ENCODE data around the gene AFMID. TPM values are rescaled to one million over a fixed set of nuclear protein-coding genes. Genes with fewer than 3 reads are reported as not detected.
A peak's percentile ranks its signal among the peaks of the same experiment; 100 is the strongest.

Gene AFMID
- total RNA-seq, 4 donors from 2014 or later: 33.7 to 82.4 (median 60.4) TPM

- 77% methylated on average over 18 of the region's 20 CpGs; no CpG with 5 or more reads in 1 of the 2 donors for WGBS, 2 donors (ENCODE audit: low coverage in 1 of 2)
- H3K4me1 ChIP-seq: peaks cover 0 to 30% (median 24%) of the 10 kb centered on the region in 4 donors
- H3K27me3 ChIP-seq: peaks cover 3% of the 10 kb centered on the region
- in situ Hi-C loops (cut with MboI; ENCODE audit: low pct_ligation_motif_present in 1 of 4, low pct_unique_long_range_greater_than_20kb in 1 of 4, low sequenced_read_pairs in 3 of 4) (loop anchor here in 3 of 4 donors (10.0 kb wide), 2 partner anchors 135 to 145 kb away; no protein-coding TSS in a partner anchor), intact Hi-C loops (cut with DNase I; ENCODE audit: low total_unique reads) (loop anchor here (10.0 kb wide), 1 partner anchor 135 kb away; no protein-coding TSS in a partner anchor)
- H3K27ac ChIP-seq: no peak overlapping the region
- no peaks in the 10 kb centered on the region for H3K9me3 ChIP-seq
- no peak for DNase-seq
- no peak overlapping the region for H3K4me3 ChIP-seq
- H3K36me3 ChIP-seq: no peaks in the 10 kb centered on the region
- no peak for TF ChIP-seq EP300 (IDR thresholded peaks at IDR 0.05; ENCODE audit: low read depth)
- TF ChIP-seq POLR2A (IDR thresholded peaks at IDR 0.05): no peak
- TF ChIP-seq POLR2AphosphoS5 (IDR thresholded peaks at IDR 0.05): no peak
- TF ChIP-seq, protein P1, sequence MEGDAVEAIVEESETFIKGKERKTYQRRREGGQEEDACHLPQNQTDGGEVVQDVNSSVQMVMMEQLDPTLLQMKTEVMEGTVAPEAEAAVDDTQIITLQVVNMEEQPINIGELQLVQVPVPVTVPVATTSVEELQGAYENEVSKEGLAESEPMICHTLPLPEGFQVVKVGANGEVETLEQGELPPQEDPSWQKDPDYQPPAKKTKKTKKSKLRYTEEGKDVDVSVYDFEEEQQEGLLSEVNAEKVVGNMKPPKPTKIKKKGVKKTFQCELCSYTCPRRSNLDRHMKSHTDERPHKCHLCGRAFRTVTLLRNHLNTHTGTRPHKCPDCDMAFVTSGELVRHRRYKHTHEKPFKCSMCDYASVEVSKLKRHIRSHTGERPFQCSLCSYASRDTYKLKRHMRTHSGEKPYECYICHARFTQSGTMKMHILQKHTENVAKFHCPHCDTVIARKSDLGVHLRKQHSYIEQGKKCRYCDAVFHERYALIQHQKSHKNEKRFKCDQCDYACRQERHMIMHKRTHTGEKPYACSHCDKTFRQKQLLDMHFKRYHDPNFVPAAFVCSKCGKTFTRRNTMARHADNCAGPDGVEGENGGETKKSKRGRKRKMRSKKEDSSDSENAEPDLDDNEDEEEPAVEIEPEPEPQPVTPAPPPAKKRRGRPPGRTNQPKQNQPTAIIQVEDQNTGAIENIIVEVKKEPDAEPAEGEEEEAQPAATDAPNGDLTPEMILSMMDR (IDR thresholded peaks at IDR 0.05): no peak
Measured at GRCh38 chr17:78249818-78250806, 63.0 kb downstream of the AFMID start.

DNA sequence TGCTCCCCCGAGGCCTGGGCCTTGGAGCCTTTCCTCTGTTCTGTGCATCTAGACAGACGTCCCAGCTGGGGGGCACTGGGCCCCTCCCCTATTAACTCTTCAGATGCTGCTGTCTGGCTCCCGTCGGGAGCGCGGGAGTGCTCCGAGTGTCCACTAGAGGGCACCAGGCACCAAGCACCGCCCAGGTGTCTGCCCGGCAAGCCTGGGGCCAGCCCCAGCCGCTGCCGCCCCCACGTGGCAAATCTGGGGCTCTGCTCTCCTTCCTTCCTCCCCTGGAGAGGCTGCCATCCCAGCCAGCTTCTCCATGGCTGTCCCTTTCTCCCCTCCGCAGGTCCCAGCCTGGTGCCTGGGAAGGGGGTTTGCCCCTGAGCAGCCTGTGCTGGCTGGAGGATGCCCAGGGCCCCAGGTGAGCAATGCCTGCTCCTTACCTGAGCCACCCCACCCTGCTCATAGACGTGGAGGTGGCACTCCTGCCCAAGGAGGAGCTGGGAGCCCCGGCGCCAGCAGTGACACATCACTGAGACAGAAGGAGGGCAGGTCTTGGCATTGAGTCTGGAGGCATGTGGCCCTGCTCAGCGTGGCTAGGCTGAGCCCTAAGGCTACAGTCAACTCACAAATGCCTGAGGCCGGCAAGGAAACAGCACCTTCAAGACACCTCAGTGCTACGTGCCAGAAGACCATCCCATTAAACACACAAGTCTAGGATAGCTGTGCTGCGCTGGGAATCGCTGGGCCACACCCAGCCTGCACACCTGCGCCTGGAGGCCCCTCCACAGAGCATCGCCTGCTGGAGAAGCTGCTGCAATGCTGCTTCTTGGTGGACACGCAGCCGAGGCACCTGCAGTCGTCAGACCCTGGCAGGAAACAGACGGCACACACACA lies 64.0 kb downstream of the AFMID start:
- Histone ChIP-seq H3K36me3 (no peaks in the 10 kb centered on the region), H3K27ac (peak overlapping the region; percentile 15 to 80 (median 59)), H3K9me3 (no peaks in the 10 kb centered on the region), H3K27me3 (peaks cover 3% of the 10 kb centered on the region), H3K4me1 (peaks cover 0 to 30% (median 24%) of the 10 kb centered on the region in 4 donors), H3K4me3 (no peak overlapping the region)
- in situ Hi-C loops (cut with MboI; ENCODE audit: low pct_ligation_motif_present in 1 of 4, low pct_unique_long_range_greater_than_20kb in 1 of 4, low sequenced_read_pairs in 3 of 4): no loop called here
- WGBS, 2 donors (ENCODE audit: low coverage in 1 of 2): 9% methylated on average over 21 of the region's 27 CpGs; no CpG with 5 or more reads in 1 of the 2 donors
- TF ChIP-seq, protein P1 (IDR thresholded peaks at IDR 0.05): peak; percentile 98 to 99 (median 99)
- TF ChIP-seq EP300 (IDR thresholded peaks at IDR 0.05; ENCODE audit: low read depth): no peak
- peak in 1 of 3 donors; percentile 13 for TF ChIP-seq POLR2AphosphoS5 (IDR thresholded peaks at IDR 0.05)
- TF ChIP-seq POLR2A (IDR thresholded peaks at IDR 0.05): no peak
- intact Hi-C loops (cut with DNase I; ENCODE audit: low total_unique reads): loop anchor here (10.0 kb wide), 1 partner anchor 136 kb away; no protein-coding TSS in a partner anchor
- peak; percentile 87 for DNase-seq

GRCh38 chr17:78251773-78252103 lies 64.6 kb downstream of the AFMID start:
- Histone ChIP-seq H3K36me3 (no peaks in the 10 kb centered on the region), H3K9me3 (no peaks in the 10 kb centered on the region), H3K4me3 (no peak overlapping the region), H3K4me1 (peaks cover 0 to 30% (median 24%) of the 10 kb centered on the region in 4 donors), H3K27ac (peak overlapping the region; percentile 15 to 80 (median 59)), H3K27me3 (peaks cover 3% of the 10 kb centered on the region)
- intact Hi-C loops (cut with DNase I; ENCODE audit: low total_unique reads) (loop anchor here (10.0 kb wide), 1 partner anchor 137 kb away; no protein-coding TSS in a partner anchor), in situ Hi-C loops (cut with MboI; ENCODE audit: low pct_ligation_motif_present in 1 of 4, low pct_unique_long_range_greater_than_20kb in 1 of 4, low sequenced_read_pairs in 3 of 4) (no loop called here)
- no peak for DNase-seq
- 43% methylated on average over 6 of the region's 6 CpGs; no CpG with 5 or more reads in 1 of the 2 donors for WGBS, 2 donors (ENCODE audit: low coverage in 1 of 2)
- no peak for TF ChIP-seq POLR2AphosphoS5 (IDR thresholded peaks at IDR 0.05)
- no peak for TF ChIP-seq EP300 (IDR thresholded peaks at IDR 0.05; ENCODE audit: low read depth)
- TF ChIP-seq, protein P1 (IDR thresholded peaks at IDR 0.05): no peak
- no peak for TF ChIP-seq POLR2A (IDR thresholded peaks at IDR 0.05)
